Subcutaneous adipose tissue (tissue), 4 donors: ENCODE data around the gene MGRN1. TPM values are rescaled to one million over a fixed set of nuclear protein-coding genes. Genes with fewer than 3 reads are reported as not detected.

Experiments
- CTCF ChIP-seq: fragments of 450-650 bp; IDR thresholded peaks from one replicate; pipeline ENCODE4 v1.5.1; 2016; ENCODE audit warnings: low read depth, mild to moderate bottlenecking, control low read depth, antibody characterized with exemption, moderate library complexity
- total RNA-seq, 4 donors: library from RNA; depleted of rRNA; stranded (reverse); fragments of >200 nt; gene quantifications; one replicate each; pipeline ENCODE4 v1.1.0, GENCODE V29; 2016

MGRN1 gene
- total RNA-seq, 4 donors from 2014 or later: 21.2 to 44.5 (median 25.2) TPM

DNA sequence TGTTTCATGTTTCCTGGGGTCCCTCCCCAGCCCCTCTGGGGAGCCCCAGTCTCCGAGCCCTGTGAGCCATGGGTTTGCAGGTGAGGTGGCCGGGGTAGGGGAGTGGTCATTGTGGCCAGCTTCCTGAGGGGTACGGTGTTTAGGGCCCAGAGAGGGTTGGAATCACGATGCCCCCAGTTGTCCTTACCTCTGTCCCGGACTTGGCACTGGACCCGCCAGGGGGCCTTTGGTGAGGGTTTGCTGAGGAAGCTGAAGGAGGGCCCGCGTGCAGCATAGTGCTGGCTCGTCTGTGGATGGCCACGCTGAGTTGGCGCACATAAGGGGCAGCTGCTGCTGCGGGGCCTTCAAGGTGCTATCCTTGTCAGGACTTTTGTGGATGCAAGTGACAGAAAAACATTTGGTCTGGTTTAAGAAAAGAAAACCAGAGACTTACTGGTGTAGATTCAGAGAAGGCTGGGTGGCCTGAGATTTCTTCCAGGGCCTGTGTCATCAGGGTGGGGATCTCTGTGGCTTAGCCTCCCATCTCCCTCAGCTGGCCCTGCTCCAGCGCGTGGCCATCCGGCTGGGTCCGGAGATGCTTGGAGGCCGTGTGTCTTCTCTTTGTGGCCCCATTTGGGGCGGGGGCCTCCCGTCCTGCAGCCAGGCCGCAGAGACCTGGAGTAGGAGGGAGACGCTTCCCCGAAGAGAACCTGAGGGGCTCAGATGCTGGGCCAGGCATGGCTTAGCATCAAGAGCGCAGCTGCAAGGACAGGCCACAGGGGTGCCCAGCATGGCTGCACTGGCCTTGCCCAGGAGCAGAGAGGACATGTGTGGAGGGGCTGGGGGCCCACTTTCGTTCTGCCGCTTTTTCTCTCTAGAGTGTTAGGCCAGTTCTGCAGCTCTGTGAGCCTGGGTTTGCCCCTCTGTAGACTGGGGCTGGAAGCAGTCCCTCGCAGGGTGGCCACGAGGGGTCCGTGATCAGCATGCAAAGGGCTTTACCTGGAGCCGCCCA, 35.0 kb downstream of the MGRN1 start:
- TF ChIP-seq CTCF: no peak

DNA sequence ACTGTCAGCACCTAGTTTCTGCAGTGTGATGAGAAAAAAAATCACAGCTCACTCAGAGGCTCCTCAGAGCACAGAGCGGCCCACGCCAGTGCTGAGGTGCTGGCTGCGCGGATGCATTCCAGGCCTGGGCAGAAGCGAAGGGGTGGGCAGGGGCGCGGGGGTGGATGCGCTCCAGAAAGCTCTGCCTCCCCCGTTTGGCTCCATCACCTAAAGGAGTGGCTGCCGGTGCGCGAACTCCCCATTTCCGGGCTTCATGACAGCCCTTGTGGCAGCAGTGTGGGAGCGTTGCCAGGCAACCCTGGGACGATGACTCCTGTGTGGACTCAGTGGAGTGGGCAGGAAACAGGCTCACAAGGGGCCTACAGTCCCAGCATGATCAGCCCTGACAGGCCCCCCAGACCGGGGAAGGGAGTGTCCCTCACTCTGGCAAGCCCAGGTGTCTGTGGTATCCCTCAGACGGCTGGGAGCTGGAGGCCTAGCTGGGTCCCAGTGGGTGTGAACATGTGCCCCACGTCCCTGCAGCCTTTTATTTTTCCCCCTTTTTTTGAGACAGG, 35.9 kb downstream of the MGRN1 start:
- TF ChIP-seq CTCF: no peak

- TF ChIP-seq CTCF: no peak
Observed at GRCh38 chr16:4661661-4662060, 37.0 kb downstream of the MGRN1 start.

DNA sequence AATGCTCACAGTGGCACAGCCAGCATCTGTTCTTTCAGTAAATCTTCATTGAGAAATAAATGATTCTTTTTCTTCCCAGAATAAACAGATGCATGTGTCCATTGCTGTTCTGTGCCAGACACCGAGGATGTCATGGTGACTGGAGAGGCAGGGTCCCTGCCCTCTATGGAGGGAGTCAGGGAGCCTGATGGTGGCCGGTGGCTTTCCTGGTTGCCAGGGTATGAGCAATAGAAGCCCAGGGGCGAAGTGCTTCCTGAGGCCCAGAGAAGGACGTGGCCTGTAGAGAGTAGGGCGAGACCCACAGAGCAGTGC, 38.8 kb downstream of the MGRN1 start:
- TF ChIP-seq CTCF: no peak

- no peak for TF ChIP-seq CTCF
Observed at GRCh38 chr16:4663777-4664465, 39.3 kb downstream of the MGRN1 start.

- no peak for TF ChIP-seq CTCF
Observed at GRCh38 chr16:4664538-4665418, 40.2 kb downstream of the MGRN1 start.
